Omental fat pad (tissue), 4 donors: Measurements from ENCODE around the gene LENG9. TPM values are rescaled to one million over a fixed set of nuclear protein-coding genes. Genes with fewer than 3 reads are reported as not detected.

Source experiments
- ATAC-seq: fragments of 150-250 bp; one replicate; pipeline ENCODE4 v1.9.1; 2016; ENCODE audit warnings: mild to moderate bottlenecking, moderate library complexity; ENCODE audit not compliant: low FRiP score
- DNase-seq: peaks from one replicate; pipeline ENCODE4 v3.0.0-alpha.2; 2019; ENCODE audit warnings: low spot score
- CTCF ChIP-seq, 3 donors: fragments of 450-650 bp; IDR thresholded peaks; one replicate each; pipeline ENCODE4 v1.5.1; 2016 to 2017; ENCODE audit warnings: antibody characterized with exemption in 3 of 3, mild to moderate bottlenecking in 3 of 3, moderate library complexity in 2 of 3
- total RNA-seq, 4 donors: library from RNA; depleted of rRNA; stranded (reverse); fragments of >200 nt; gene quantifications; one replicate each; pipeline ENCODE4 v1.1.0, GENCODE V29; 2016

LENG9 gene
- total RNA-seq, 4 donors from 2014 or later = 6.6 to 9.1 (median 7.8) TPM

- DNase-seq (no peak), ATAC-seq (no peak)
- TF ChIP-seq CTCF (IDR thresholded peaks at IDR 0.05) = no peak
Observed at GRCh38 chr19:54428323-54429175, 35.0 kb downstream of the LENG9 start.

- ATAC-seq = no peak
- TF ChIP-seq CTCF (IDR thresholded peaks at IDR 0.05) = no peak
- DNase-seq = no peak
Observed at GRCh38 chr19:54427586-54427985, 36.0 kb downstream of the LENG9 start.

GRCh38 chr19:54426291-54426931 lies 37.2 kb downstream of the LENG9 start:
- ATAC-seq = no peak
- no peak for TF ChIP-seq CTCF (IDR thresholded peaks at IDR 0.05)

GRCh38 chr19:54425382-54425723 lies 38.2 kb downstream of the LENG9 start:
- ATAC-seq = no peak
- no peak for TF ChIP-seq CTCF (IDR thresholded peaks at IDR 0.05)
- no peak for DNase-seq

More at GRCh38 chr19:54426291-54426931, 37.2 kb downstream of the LENG9 start:
- no peak for DNase-seq

GRCh38 chr19:54424660-54425381 lies 38.8 kb downstream of the LENG9 start:
- no peak for ATAC-seq
- TF ChIP-seq CTCF (IDR thresholded peaks at IDR 0.05) = no peak
- no peak for DNase-seq

GRCh38 chr19:54424201-54424600 lies 39.4 kb downstream of the LENG9 start:
- ATAC-seq (no peak), DNase-seq (no peak)
- TF ChIP-seq CTCF (IDR thresholded peaks at IDR 0.05) = no peak
